Adrenal gland (tissue), 5 donors: ENCODE measurements around the gene BCL11A.

Experiments used
- POLR2A ChIP-seq, 2 donors: fragments of 450-650 bp; IDR thresholded peaks; one replicate each; pipeline ENCODE4 v1.6.1; 2017; ENCODE audit warnings: antibody characterized with exemption in 2 of 2, mild to moderate bottlenecking in 2 of 2, moderate library complexity in 1 of 2
- TF ChIP-seq, protein P1 (sequence below), 6 experiments: fragments of 450-650 bp in 4 of 6; fragments of 200-600 bp in 2 of 6; sonication (generic) in 1 of 6; IDR thresholded peaks; 1 replicate in 5 of 6; 2 replicates in 1 of 6; pipeline versions ENCODE4 v1.5.1 to v1.8.0; 2016 to 2021; ENCODE audit warnings: antibody characterized with exemption in 6 of 6, mild to moderate bottlenecking in 2 of 6, moderate library complexity in 1 of 6
- donor health status: DM: no; HTN: no; CAD: no.

DNA sequence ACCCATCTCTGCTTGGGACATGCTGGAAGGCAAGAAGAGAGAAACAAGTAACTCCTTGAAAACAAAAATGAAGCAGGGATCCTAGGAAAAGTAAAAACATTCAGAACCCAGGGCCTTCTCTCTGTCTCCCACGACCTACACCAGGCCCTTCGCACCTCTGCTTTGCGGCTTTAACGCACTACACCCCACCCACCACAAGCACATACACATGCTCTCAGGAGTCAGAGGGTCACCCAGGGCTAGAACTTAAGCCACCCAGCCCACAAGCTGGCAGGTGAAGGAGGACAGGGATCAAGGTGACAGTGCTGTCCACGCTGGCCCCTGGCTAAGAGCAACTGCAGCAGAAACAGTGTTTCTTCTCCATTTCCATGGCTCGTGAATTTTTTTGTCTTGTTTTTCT lies 72.2 kb downstream of the BCL11A start:
- TF ChIP-seq, protein P1, sequence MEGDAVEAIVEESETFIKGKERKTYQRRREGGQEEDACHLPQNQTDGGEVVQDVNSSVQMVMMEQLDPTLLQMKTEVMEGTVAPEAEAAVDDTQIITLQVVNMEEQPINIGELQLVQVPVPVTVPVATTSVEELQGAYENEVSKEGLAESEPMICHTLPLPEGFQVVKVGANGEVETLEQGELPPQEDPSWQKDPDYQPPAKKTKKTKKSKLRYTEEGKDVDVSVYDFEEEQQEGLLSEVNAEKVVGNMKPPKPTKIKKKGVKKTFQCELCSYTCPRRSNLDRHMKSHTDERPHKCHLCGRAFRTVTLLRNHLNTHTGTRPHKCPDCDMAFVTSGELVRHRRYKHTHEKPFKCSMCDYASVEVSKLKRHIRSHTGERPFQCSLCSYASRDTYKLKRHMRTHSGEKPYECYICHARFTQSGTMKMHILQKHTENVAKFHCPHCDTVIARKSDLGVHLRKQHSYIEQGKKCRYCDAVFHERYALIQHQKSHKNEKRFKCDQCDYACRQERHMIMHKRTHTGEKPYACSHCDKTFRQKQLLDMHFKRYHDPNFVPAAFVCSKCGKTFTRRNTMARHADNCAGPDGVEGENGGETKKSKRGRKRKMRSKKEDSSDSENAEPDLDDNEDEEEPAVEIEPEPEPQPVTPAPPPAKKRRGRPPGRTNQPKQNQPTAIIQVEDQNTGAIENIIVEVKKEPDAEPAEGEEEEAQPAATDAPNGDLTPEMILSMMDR (IDR thresholded peaks at IDR 0.05) = no peak
- no peak for TF ChIP-seq POLR2A (IDR thresholded peaks at IDR 0.05)
